ENCODE measurements around the gene NME3.

NME3 gene

GRCh38 chr16:1794221-1794871 is 23.0 kb upstream of the NME3 start:
- in situ Hi-C loops (cut with HindIII; ENCODE audit: low sequenced_read_pairs): no loop called here

- in situ Hi-C loops (cut with HindIII; ENCODE audit: low sequenced_read_pairs): no loop called here
These were observed 22.4 kb upstream of the NME3 start, which contains the start of gene IGFALS for GRCh38 chr16:1793578-1794220. Gene IGFALS (minus strand): TSS chr16:1793705. CDS start chr16:1793652, 53 bp downstream.

GRCh38 chr16:1792836-1793577 is 21.7 kb upstream of the NME3 start:
- in situ Hi-C loops (cut with HindIII; ENCODE audit: low sequenced_read_pairs): no loop called here

GRCh38 chr16:1791943-1792812 is 20.8 kb upstream of the NME3 start:
- in situ Hi-C loops (cut with HindIII; ENCODE audit: low sequenced_read_pairs): no loop called here

GRCh38 chr16:1791256-1791942 is 20.1 kb upstream of the NME3 start:
- in situ Hi-C loops (cut with HindIII; ENCODE audit: low sequenced_read_pairs): no loop called here

- in situ Hi-C loops (cut with HindIII; ENCODE audit: low sequenced_read_pairs): no loop called here
These were observed 19.4 kb upstream of the NME3 start for GRCh38 chr16:1790611-1791255.

- in situ Hi-C loops (cut with HindIII; ENCODE audit: low sequenced_read_pairs): no loop called here
These were observed 18.9 kb upstream of the NME3 start for GRCh38 chr16:1790261-1790610.

- in situ Hi-C loops (cut with HindIII; ENCODE audit: low sequenced_read_pairs): no loop called here
These were observed 18.3 kb upstream of the NME3 start for GRCh38 chr16:1789643-1790045.

GRCh38 chr16:1788708-1789100 is 17.4 kb upstream of the NME3 start:
- in situ Hi-C loops (cut with HindIII; ENCODE audit: low sequenced_read_pairs): no loop called here

GRCh38 chr16:1788095-1788707 is 16.9 kb upstream of the NME3 start:
- in situ Hi-C loops (cut with HindIII; ENCODE audit: low sequenced_read_pairs): no loop called here

- in situ Hi-C loops (cut with HindIII; ENCODE audit: low sequenced_read_pairs): no loop called here
These were observed 16.2 kb upstream of the NME3 start for GRCh38 chr16:1787322-1788094.

GRCh38 chr16:1787056-1787321 is 15.6 kb upstream of the NME3 start:
- in situ Hi-C loops (cut with HindIII; ENCODE audit: low sequenced_read_pairs): no loop called here

GRCh38 chr16:1786242-1787055 is 15.1 kb upstream of the NME3 start:
- in situ Hi-C loops (cut with HindIII; ENCODE audit: low sequenced_read_pairs): no loop called here

GRCh38 chr16:1785846-1786170 is 14.5 kb upstream of the NME3 start:
- in situ Hi-C loops (cut with HindIII; ENCODE audit: low sequenced_read_pairs): no loop called here

GRCh38 chr16:1784977-1785845 is 13.9 kb upstream of the NME3 start:
- in situ Hi-C loops (cut with HindIII; ENCODE audit: low sequenced_read_pairs): no loop called here

- in situ Hi-C loops (cut with HindIII; ENCODE audit: low sequenced_read_pairs): no loop called here
These were observed 11.3 kb upstream of the NME3 start, which contains the start of the genes NUBP2 and SPSB3 for GRCh38 chr16:1782408-1783264. Gene NUBP2 (plus strand): TSS chr16:1782960. CDS start chr16:1783021, 61 bp downstream. Gene SPSB3 (minus strand): TSS chr16:1782571. CDS start chr16:1781483, 1,088 bp downstream.

Data from endothelial cell of hepatic sinusoid (primary cell).